ENCODE data around the gene MED16.
"Not testable (repeated sequence)": the region's sequence is repeated elsewhere in the genome, so short reads cannot be mapped to it uniquely, and the experiment has no call there.

The MED16 gene

DNA sequence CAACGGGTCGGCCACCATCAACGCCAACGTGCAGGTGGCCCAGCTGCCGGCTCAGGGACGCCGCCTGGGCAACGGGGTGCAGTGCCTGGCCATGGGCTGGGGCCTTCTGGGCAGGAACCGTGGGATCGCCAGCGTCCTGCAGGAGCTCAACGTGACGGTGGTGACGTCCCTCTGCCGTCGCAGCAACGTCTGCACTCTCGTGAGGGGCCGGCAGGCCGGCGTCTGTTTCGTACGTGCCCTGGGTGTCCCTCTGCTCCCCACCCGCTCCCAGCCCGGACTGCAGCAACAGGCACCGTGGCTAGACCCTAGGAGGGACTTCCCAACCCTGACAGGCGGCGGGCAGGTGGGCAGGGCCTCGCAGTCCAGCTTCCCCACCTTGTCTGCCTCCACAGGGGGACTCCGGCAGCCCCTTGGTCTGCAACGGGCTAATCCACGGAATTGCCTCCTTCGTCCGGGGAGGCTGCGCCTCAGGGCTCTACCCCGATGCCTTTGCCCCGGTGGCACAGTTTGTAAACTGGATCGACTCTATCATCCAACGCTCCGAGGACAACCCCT lies 37.3 kb downstream of the MED16 start:
- no peaks in the 10 kb centered on the region for H3K36me3 ChIP-seq (ENCODE audit: insufficient read depth, low read length)
- H3K9me3 ChIP-seq (ENCODE audit: control insufficient read depth, insufficient read depth, low read length): no peaks in the 10 kb centered on the region
- no peak overlapping the region for H3K9ac ChIP-seq (ENCODE audit: low read depth, low read length)
- peaks cover 3% of the 10 kb centered on the region; the same call in 1 of the 2 replicates for H3K4me1 ChIP-seq (ENCODE audit: insufficient read depth, low read length)

DNA sequence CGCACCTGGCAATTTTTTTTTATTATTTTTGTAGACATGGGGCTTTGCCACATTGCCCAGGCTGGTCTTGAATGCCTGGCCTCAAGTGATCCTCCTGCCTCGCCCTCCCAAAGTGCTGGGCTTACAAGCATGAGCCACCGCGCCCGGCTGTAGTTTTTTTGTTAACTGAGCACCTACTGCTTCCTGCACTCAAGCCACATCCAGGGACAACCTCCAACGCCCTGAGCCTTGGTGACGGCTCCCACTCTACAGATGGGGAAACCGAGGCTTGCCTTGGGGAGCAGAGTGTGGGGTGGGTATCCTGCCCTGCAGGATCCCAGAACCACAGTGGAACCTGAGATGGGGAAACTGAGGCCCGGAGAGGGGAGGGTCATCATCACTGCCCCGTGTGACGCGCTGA lies 37.8 kb downstream of the MED16 start:
- peaks cover 6% of the 10 kb centered on the region; the same call in 1 of the 2 replicates for H3K4me1 ChIP-seq (ENCODE audit: insufficient read depth, low read length)
- H3K36me3 ChIP-seq (ENCODE audit: insufficient read depth, low read length): no peaks in the 10 kb centered on the region
- no peaks in the 10 kb centered on the region for H3K9me3 ChIP-seq (ENCODE audit: control insufficient read depth, insufficient read depth, low read length)
- H3K9ac ChIP-seq (ENCODE audit: low read depth, low read length): no peak overlapping the region

DNA sequence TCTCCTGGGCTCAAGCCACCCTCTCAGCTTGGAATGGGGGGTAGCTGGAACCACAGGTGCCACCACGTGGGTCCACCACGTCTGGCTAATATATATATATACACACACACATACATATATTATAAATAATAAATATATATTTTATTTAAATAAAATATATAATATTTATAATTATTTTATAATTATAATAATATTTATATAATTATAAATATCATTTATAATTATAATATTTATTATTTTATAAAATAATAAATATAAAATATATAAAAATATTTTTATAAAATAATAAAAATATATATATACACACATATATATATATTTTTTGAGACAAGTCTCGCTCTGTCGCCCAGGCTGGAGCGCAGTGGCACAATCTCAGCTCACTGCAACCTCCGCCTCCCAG lies 38.4 kb downstream of the MED16 start:
- Histone ChIP-seq H3K4me1 (ENCODE audit: insufficient read depth, low read length) (peaks cover 6% of the 10 kb centered on the region; the same call in 1 of the 2 replicates), H3K9me3 (ENCODE audit: control insufficient read depth, insufficient read depth, low read length) (no peaks in the 10 kb centered on the region)

DNA sequence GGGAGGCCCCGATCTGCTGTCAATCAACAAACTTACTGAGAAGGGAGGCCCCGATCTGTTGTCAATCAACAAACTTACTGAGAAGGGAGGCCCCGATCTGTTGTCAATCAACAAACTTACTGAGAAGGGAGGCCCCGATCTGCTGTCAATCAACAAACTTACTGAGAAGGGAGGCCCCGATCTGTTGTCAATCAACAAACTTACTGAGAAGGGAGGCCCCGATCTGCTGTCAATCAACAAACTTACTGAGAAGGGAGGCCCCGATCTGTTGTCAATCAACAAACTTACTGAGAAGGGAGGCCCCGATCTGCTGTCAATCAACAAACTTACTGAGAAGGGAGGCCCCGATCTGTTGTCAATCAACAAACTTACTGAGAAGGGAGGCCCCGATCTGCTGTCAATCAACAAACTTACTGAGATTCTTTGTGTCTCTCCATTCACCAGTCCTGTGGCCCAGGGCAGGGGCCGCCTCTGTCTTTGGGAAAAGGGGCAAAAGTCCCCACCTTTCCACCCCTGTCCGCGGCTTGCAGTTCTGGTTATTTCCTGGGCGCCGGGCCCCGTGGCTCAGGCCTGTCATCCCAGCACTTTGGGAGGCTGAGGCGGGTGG lies 39.3 kb downstream of the MED16 start:
- H3K9ac ChIP-seq (ENCODE audit: low read depth, low read length); H3K9me3 ChIP-seq (ENCODE audit: control insufficient read depth, insufficient read depth, low read length); H3K4me1 ChIP-seq (ENCODE audit: insufficient read depth, low read length); H3K36me3 ChIP-seq (ENCODE audit: insufficient read depth, low read length): not testable (repeated sequence)

More for the DNA sequence above, 38.4 kb downstream of the MED16 start:
- Histone ChIP-seq H3K36me3 (ENCODE audit: insufficient read depth, low read length) (no peaks in the 10 kb centered on the region), H3K9ac (ENCODE audit: low read depth, low read length) (no peak overlapping the region)

DNA sequence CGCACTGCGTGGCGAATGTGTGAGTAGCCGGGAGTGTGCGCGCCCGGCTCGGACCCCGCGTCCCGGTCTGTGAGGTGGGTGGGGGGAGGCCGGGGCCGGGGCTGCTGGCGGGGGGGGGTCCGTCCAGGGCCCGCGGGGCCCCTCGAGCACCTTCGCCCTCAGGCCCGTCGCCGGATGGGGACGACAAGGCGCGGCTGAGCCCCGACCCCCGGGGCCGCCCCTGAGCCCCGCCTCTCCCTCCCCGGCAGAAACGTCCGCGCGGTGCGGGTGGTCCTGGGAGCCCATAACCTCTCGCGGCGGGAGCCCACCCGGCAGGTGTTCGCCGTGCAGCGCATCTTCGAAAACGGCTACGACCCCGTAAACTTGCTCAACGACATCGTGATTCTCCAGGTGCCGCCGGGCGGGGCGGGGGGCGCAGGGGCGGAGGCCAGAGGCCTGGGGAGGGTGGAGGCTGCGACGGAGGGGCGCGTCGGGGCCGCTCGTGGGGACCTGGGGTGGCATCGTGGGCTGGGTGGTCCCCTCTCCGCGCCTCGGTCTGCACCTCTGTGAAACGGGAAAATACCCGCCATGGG lies 39.9 kb downstream of the MED16 start:
- Histone ChIP-seq H3K4me1 (ENCODE audit: insufficient read depth, low read length) (peaks cover 6% of the 10 kb centered on the region; the same call in 1 of the 2 replicates), H3K9ac (ENCODE audit: low read depth, low read length) (no peak overlapping the region), H3K36me3 (ENCODE audit: insufficient read depth, low read length) (no peaks in the 10 kb centered on the region), H3K9me3 (ENCODE audit: control insufficient read depth, insufficient read depth, low read length) (no peaks in the 10 kb centered on the region)

DNA sequence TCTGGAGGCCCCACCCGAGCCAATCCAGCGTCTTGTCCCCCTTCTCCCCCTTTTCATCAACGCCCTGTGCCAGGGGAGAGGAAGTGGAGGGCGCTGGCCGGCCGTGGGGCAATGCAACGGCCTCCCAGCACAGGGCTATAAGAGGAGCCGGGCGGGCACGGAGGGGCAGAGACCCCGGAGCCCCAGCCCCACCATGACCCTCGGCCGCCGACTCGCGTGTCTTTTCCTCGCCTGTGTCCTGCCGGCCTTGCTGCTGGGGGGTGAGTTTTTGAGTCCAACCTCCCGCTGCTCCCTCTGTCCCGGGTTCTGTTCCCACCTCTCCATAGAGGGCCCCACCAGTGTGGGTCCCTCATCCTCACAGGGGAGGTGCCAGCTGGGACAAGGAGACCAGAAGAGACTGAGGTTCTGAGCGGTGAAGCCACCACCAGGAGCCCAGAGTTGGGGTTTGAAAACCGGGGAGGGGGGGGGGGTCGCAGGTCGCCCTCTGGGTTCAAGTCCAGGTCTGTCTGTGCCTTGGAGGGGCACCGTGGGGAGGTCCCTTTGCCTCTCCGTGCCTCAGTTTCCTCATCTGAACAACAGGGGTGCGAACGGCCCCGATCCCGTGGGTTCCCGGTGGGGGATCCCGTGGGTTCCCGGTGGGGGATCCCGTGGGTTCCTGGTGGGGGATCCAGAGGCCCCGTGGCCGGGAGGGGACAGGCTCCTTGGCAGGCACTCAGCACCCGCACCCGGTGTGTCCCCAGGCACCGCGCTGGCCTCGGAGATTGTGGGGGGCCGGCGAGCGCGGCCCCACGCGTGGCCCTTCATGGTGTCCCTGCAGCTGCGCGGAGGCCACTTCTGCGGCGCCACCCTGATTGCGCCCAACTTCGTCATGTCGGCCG lies 40.6 kb downstream of the MED16 start, which contains the start of gene ELANE:
Gene ELANE (plus strand): TSS at position 168 of the 878 bp plus-strand sequence. CDS start 26 bp downstream, at position 194.
- peaks cover 6% of the 10 kb centered on the region; the same call in 1 of the 2 replicates for H3K4me1 ChIP-seq (ENCODE audit: insufficient read depth, low read length)
- H3K9ac ChIP-seq (ENCODE audit: low read depth, low read length): no peak within 1 kb of the TSS
- H3K36me3 ChIP-seq (ENCODE audit: insufficient read depth, low read length): no peaks in the 10 kb centered on the region
- no peaks in the 10 kb centered on the region for H3K9me3 ChIP-seq (ENCODE audit: control insufficient read depth, insufficient read depth, low read length)

DNA sequence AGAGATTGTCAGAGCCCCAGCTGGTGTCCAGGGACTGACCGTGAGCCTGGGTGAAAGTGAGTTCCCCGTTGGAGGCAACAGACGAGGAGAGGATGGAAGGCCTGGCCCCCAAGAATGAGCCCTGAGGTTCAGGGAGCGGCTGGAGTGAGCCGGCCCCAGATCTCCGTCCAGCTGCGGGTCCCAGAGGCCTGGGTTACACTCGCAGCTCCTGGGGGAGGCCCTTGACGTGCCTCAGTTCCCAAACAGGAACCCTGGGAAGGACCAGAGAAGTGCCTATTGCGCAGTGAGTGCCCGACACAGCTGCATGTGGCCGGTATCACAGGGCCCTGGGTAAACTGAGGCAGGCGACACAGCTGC lies 42.0 kb downstream of the MED16 start:
- Histone ChIP-seq H3K4me1 (ENCODE audit: insufficient read depth, low read length) (peaks cover 6% of the 10 kb centered on the region; the same call in 1 of the 2 replicates), H3K9ac (ENCODE audit: low read depth, low read length) (no peak overlapping the region), H3K9me3 (ENCODE audit: control insufficient read depth, insufficient read depth, low read length) (no peaks in the 10 kb centered on the region), H3K36me3 (ENCODE audit: insufficient read depth, low read length) (no peaks in the 10 kb centered on the region)

DNA sequence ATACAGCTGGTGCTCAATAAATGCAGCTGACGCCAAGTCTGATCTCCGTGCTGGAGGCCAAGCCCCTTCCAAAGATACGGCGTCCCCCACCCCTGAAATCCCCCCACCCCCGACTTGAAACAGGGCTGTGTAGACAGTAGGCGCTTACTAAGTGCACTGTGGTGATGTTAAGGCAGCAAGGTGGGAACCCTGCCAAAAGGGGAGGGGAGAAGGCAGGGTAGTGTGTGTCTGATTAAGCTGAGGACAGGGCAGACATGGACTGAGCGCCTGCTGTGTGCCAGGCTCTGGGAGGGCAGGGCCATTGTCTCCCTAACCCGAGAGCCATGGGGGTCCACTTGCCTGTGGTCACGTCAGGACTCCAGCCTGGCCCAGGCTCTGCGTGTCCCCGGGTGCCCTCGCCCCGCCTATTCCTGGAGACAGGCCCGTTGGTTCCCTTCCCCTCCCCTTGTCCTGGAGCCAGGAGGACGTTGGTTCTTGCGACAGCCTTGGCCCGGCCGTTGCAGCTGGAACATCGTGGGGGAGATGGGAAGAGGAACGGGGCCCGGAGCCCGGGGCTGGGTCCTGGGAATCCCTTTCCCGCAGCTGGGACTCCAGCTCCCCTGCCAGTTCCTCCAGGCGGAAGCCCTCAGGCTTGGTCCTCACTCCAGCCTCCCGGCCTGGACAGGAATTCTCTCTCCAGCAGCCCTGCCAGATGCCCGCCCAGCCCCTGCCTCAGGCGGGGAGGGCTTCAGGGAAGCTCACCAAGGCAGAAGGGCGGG lies 42.6 kb downstream of the MED16 start:
- Histone ChIP-seq H3K4me1 (ENCODE audit: insufficient read depth, low read length) (peaks cover 6% of the 10 kb centered on the region; the same call in 1 of the 2 replicates), H3K9ac (ENCODE audit: low read depth, low read length) (no peak overlapping the region; the same call in 1 of the 2 replicates), H3K36me3 (ENCODE audit: insufficient read depth, low read length) (no peaks in the 10 kb centered on the region), H3K9me3 (ENCODE audit: control insufficient read depth, insufficient read depth, low read length) (no peaks in the 10 kb centered on the region)

DNA sequence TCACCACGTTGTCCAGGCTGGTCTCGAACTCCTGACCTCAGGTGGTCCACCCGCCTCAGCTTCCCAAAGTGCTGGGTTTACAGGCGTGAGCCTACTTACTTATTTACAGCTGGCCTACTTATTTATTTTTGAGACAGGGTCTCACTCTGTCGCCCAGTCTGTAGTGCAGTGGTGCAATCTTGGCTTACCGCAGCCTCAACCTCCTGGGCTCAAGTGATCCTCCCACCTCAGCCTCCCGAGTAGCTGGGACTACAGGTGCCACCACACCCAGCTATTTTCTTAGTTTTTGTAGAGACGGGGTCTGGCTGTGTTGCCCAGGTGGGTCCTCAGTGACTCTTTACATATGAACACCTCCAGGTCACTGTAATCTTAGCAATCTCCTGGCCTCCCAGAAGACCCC lies 43.8 kb downstream of the MED16 start:
- H3K4me1 ChIP-seq (ENCODE audit: insufficient read depth, low read length); H3K36me3 ChIP-seq (ENCODE audit: insufficient read depth, low read length); H3K9me3 ChIP-seq (ENCODE audit: control insufficient read depth, insufficient read depth, low read length); H3K9ac ChIP-seq (ENCODE audit: low read depth, low read length): not testable (repeated sequence)

DNA sequence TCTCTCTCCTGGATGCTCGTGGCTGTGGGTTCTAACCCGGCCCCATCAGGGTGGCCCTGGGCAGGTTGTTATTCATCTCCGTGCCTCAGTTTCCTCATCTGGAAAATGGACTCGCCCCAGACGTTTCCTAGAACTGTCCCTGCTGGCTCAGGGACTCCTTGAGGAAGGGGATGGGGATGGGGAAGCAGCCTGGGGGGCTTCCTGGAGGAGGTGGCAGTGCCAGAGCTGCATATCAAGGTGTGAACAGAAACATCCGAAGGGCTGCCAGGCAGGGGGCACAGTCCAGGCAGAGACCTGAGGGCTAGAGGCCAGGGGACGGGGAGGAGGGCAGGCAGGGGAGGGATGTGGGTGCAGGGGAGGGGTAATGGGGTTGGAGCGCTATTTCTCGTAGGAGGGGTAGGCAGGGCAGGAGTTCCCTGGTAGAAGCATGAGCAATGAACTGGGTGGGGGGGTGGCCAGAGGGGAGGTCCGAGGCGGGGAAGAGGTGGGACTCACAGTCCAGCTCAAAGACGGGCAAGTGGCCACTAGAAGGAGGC lies 44.5 kb downstream of the MED16 start:
- peaks cover 6% of the 10 kb centered on the region; the same call in 1 of the 2 replicates for H3K4me1 ChIP-seq (ENCODE audit: insufficient read depth, low read length)
- H3K9ac ChIP-seq (ENCODE audit: low read depth, low read length): no peak overlapping the region
- no peaks in the 10 kb centered on the region for H3K36me3 ChIP-seq (ENCODE audit: insufficient read depth, low read length)
- H3K9me3 ChIP-seq (ENCODE audit: control insufficient read depth, insufficient read depth, low read length): no peaks in the 10 kb centered on the region

DNA sequence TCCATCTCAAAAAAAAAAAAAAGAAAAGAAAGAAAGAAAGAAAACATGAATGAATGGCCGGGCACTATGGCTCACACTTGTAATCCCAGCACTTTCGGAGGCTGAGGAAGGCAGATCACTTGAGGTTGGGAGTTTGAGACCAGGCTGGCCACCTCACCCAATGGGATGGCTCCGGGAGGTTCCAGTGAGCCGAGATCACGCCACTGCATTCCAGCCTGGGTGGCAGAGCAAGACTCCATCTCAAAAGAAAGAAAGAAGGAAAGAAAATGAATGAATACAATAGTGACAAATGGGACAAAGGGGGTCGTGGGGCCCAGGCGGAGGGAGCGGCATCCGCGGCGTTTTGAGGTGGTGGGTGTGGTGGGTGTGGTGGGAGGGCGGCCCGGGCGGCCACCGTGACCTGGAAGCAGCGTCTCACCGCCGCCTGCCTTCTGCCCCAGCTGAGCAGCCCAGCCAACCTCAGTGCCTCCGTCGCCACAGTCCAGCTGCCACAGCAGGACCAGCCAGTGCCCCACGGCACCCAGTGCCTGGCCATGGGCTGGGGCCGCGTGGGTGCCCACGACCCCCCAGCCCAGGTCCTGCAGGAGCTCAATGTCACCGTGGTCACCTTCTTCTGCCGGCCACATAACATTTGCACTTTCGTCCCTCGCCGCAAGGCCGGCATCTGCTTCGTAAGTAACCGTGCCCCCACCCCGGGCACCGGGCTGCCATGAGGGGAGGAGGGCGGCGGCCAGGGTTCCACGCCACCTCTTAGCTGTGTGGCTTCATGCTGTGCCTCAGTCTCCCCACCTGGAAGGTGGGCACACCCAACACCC lies 47.1 kb downstream of the MED16 start:
- no peaks in the 10 kb centered on the region for H3K9me3 ChIP-seq (ENCODE audit: control insufficient read depth, insufficient read depth, low read length)
- no peaks in the 10 kb centered on the region for H3K36me3 ChIP-seq (ENCODE audit: insufficient read depth, low read length)
- peaks cover 6% of the 10 kb centered on the region; the same call in 1 of the 2 replicates for H3K4me1 ChIP-seq (ENCODE audit: insufficient read depth, low read length)
- H3K9ac ChIP-seq (ENCODE audit: low read depth, low read length): no peak overlapping the region

DNA sequence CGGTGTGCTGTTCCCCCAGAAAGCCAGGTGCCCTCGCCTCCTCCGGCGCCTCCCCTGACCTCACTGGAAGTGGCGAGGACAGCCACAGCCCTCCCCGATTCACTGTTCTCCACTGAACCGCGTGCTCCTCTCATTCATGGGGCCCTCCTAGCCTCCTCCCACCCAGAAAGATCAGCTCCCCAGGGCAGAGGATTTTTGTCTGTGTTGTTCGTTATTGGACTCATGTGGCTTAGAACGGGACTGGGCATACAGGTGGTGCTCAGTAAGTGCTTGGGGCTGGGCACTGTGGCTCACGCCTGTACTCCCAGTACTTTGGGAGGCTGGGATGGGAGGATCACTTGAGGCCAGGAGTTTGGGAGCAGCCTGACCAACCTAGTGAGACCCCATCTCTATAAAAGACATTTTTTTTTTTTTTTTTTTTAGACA lies 48.4 kb downstream of the MED16 start:
- Histone ChIP-seq H3K36me3 (ENCODE audit: insufficient read depth, low read length) (no peaks in the 10 kb centered on the region), H3K9ac (ENCODE audit: low read depth, low read length) (no peak overlapping the region), H3K9me3 (ENCODE audit: control insufficient read depth, insufficient read depth, low read length) (no peaks in the 10 kb centered on the region), H3K4me1 (ENCODE audit: insufficient read depth, low read length) (no peaks in the 10 kb centered on the region)
